ENCODE data around the gene COMMD6. TPM values are rescaled to one million over a fixed set of nuclear protein-coding genes. Genes with fewer than 3 reads are reported as not detected.

Gene COMMD6
- total RNA-seq, 1 experiment from 2014 or later, result 104 TPM

DNA sequence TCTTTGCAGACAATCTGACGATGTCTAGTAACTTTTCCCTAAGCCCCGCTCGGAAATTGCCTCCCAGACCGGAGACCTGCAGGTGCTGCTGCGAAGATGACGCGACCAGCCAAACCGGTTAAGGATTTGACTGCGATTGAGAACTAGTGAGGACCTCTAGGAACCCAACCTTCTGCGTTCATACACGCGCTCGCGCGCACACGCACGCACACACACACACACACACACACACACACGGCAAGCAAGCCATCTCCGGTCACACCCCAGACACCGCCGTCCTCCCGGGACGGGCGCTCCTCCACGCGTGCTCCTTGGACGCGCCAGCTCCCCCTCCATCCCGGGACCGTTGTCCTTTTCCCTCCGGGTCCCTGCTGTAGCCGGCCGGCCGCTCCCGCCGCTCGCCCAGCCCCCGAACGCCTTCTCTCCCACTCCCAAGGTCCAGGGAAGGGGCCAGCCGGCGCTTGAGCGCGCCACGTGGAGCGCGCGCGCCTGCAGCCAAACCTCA is 56.9 kb downstream of the COMMD6 start:
- H3K9me3 Mint-ChIP-seq (ENCODE audit: unreplicated experiment), result no peaks in the 10 kb centered on the region
- Histone ChIP-seq H3K4me1 (peaks cover 42% of the 10 kb centered on the region), H3K36me3 (ENCODE audit: control insufficient read depth, insufficient read depth, low read length) (no peaks in the 10 kb centered on the region; the same call in 1 of the 2 replicates), H3K9me3 (no peaks in the 10 kb centered on the region), H3K4me3 (ENCODE audit: low read depth, low read length) (peak overlapping the region; percentile 94), H3K27me3 (replicated peaks; ENCODE audit: control insufficient read depth, insufficient read depth, low read length) (no peaks in the 10 kb centered on the region)
- H3K4me3 Mint-ChIP-seq (ENCODE audit: unreplicated experiment), result peak overlapping the region; percentile 82
- ChIA-PET CTCF (no interaction called here), POLR2A (no interaction called here)
- peaks cover 19% of the 10 kb centered on the region for H3K4me1 Mint-ChIP-seq (ENCODE audit: low read depth, unreplicated experiment)
- peak; percentile 88 to 91 for DNase-seq
- TF ChIP-seq, protein P1, sequence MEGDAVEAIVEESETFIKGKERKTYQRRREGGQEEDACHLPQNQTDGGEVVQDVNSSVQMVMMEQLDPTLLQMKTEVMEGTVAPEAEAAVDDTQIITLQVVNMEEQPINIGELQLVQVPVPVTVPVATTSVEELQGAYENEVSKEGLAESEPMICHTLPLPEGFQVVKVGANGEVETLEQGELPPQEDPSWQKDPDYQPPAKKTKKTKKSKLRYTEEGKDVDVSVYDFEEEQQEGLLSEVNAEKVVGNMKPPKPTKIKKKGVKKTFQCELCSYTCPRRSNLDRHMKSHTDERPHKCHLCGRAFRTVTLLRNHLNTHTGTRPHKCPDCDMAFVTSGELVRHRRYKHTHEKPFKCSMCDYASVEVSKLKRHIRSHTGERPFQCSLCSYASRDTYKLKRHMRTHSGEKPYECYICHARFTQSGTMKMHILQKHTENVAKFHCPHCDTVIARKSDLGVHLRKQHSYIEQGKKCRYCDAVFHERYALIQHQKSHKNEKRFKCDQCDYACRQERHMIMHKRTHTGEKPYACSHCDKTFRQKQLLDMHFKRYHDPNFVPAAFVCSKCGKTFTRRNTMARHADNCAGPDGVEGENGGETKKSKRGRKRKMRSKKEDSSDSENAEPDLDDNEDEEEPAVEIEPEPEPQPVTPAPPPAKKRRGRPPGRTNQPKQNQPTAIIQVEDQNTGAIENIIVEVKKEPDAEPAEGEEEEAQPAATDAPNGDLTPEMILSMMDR (IDR thresholded peaks at IDR 0.05; ENCODE audit: insufficient read depth in 1 of 2, low read depth in 1 of 2, low read length in 1 of 2, severe bottlenecking in 1 of 2, unreplicated experiment in 1 of 2), result no peak
- intact Hi-C loops (cut with micrococcal nuclease; ENCODE audit: unreplicated experiment), result loop anchor here (5.0 kb wide), 1 partner anchor 157 kb away; the partner anchor contains the start of gene LMO7
- BruUV-seq (replicated peaks), result no TSS peak
- peaks cover 61% of the 10 kb centered on the region for H3K36me3 Mint-ChIP-seq (ENCODE audit: insufficient read depth, unreplicated experiment)
- H3K27ac Mint-ChIP-seq (ENCODE audit: unreplicated experiment), result peak overlapping the region; percentile 78
- no peaks in the 10 kb centered on the region for H3K27me3 Mint-ChIP-seq (ENCODE audit: insufficient read depth, unreplicated experiment)

DNA sequence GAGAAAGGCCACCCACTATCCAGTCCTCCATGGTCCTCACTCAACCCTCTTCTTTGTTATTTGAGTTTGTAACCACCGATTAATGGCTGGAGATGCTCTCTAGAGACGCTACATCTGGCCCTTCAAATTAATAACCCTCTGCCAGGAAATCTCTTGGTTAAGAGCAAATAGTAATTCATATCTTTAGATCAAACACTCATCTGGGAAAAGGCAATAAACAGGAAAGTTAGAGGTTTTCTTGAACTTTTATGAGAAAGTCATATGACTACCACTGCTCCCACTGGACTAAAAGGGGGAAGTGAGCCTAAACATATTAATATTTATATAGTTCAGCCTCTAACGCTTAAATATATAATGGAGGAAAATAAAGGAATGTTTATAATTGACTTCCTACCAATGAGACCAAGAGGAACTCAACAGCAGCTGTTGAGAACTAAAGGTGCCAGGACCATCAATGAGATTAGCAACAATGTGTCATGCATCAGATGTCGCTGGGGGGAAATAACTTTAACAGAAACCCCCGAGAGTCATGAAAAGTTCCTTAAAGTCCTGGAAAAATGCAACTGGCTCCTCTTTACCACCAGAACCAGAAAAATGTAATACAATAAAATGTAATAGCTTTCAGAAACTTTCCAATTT is 58.4 kb downstream of the COMMD6 start:
- intact Hi-C loops (cut with micrococcal nuclease; ENCODE audit: unreplicated experiment), result no loop called here
- ChIA-PET POLR2A (no interaction called here), CTCF (interaction anchor here (0.6 kb wide), 1 partner anchor 54 kb away, joined by 3 read pairs; no protein-coding TSS in a partner anchor)
- Mint-ChIP-seq H3K27ac (ENCODE audit: unreplicated experiment) (peak overlapping the region; percentile 4), H3K4me3 (ENCODE audit: unreplicated experiment) (peak overlapping the region; percentile 82), H3K27me3 (ENCODE audit: insufficient read depth, unreplicated experiment) (no peaks in the 10 kb centered on the region), H3K9me3 (ENCODE audit: unreplicated experiment) (no peaks in the 10 kb centered on the region), H3K4me1 (ENCODE audit: low read depth, unreplicated experiment) (peaks cover 18% of the 10 kb centered on the region), H3K36me3 (ENCODE audit: insufficient read depth, unreplicated experiment) (peaks cover 68% of the 10 kb centered on the region)
- Histone ChIP-seq H3K9me3 (no peaks in the 10 kb centered on the region), H3K4me1 (peaks cover 41% of the 10 kb centered on the region), H3K27me3 (replicated peaks; ENCODE audit: control insufficient read depth, insufficient read depth, low read length) (no peaks in the 10 kb centered on the region), H3K4me3 (ENCODE audit: low read depth, low read length) (peak overlapping the region; percentile 94), H3K36me3 (ENCODE audit: control insufficient read depth, insufficient read depth, low read length) (no peaks in the 10 kb centered on the region; the same call in 1 of the 2 replicates)
- TF ChIP-seq, protein P1 (IDR thresholded peaks at IDR 0.05; ENCODE audit: insufficient read depth in 1 of 2, low read depth in 1 of 2, low read length in 1 of 2, severe bottlenecking in 1 of 2, unreplicated experiment in 1 of 2), result no peak
- no peak for DNase-seq
- BruUV-seq (replicated peaks), result no TSS peak

GRCh38 chr13:75478659-75479058 is 59.0 kb downstream of the COMMD6 start:
- Mint-ChIP-seq H3K4me1 (ENCODE audit: low read depth, unreplicated experiment) (peaks cover 18% of the 10 kb centered on the region), H3K27ac (ENCODE audit: unreplicated experiment) (peak overlapping the region; percentile 4), H3K9me3 (ENCODE audit: unreplicated experiment) (no peaks in the 10 kb centered on the region), H3K36me3 (ENCODE audit: insufficient read depth, unreplicated experiment) (peaks cover 68% of the 10 kb centered on the region), H3K4me3 (ENCODE audit: unreplicated experiment) (peak overlapping the region; percentile 82), H3K27me3 (ENCODE audit: insufficient read depth, unreplicated experiment) (no peaks in the 10 kb centered on the region)
- ChIA-PET CTCF (interaction anchor here (0.6 kb wide), 1 partner anchor 54 kb away, joined by 3 read pairs; no protein-coding TSS in a partner anchor), POLR2A (no interaction called here)
- peaks cover 41% of the 10 kb centered on the region for H3K4me1 ChIP-seq
- TF ChIP-seq, protein P1 (IDR thresholded peaks at IDR 0.05; ENCODE audit: insufficient read depth in 1 of 2, low read depth in 1 of 2, low read length in 1 of 2, severe bottlenecking in 1 of 2, unreplicated experiment in 1 of 2), result no peak
- H3K36me3 ChIP-seq (ENCODE audit: control insufficient read depth, insufficient read depth, low read length), result no peaks in the 10 kb centered on the region; the same call in 1 of the 2 replicates
- no peaks in the 10 kb centered on the region for H3K9me3 ChIP-seq
- DNase-seq, result no peak
- intact Hi-C loops (cut with micrococcal nuclease; ENCODE audit: unreplicated experiment), result no loop called here
- peak overlapping the region; percentile 24 for H3K4me3 ChIP-seq (ENCODE audit: low read depth, low read length)
- BruUV-seq (replicated peaks), result no TSS peak
- H3K27me3 ChIP-seq (replicated peaks; ENCODE audit: control insufficient read depth, insufficient read depth, low read length), result no peaks in the 10 kb centered on the region

Other genes with a start within 250 kb of the COMMD6 start
- 177 and 194 TPM in 2 replicates for gene TBC1D4, start 55.7 kb downstream of the COMMD6 start, total RNA-seq (2022)
- 113 and 122 TPM in 2 replicates for gene UCHL3, start 11.9 kb upstream of the COMMD6 start, total RNA-seq (2022)
- gene LMO7, start 98.5 kb upstream of the COMMD6 start, total RNA-seq (2022), result 209 and 230 TPM in 2 replicates

Measured in Caco-2 (cell line).